G401 (cell line): ENCODE results near the gene RNF17. TPM values are rescaled to one million over a fixed set of nuclear protein-coding genes. Genes with fewer than 3 reads are reported as not detected.
"Not testable (repeated sequence)": the region's sequence is repeated elsewhere in the genome, so short reads cannot be mapped to it uniquely, and the experiment has no call there.

ENCODE experiments used
- DNase-seq: peaks from one replicate; pipeline ENCODE4 v3.0.0-alpha.2; 2015; ENCODE audit warnings: low spot score
- in situ Hi-C: cut with HindIII; loops from 2 replicates; pipeline ENCODE4 v1.10.0; 2016; ENCODE audit warnings: low sequenced_read_pairs, mixed read lengths
- total RNA-seq: library from RNA; depleted of rRNA; stranded (reverse); fragments of >200 nt; shearing (Covaris generic); gene quantifications from 2 replicates; pipeline ENCODE4 v1.2.3, GENCODE V29; 2014; rRNA removed

The RNF17 gene, protein sequence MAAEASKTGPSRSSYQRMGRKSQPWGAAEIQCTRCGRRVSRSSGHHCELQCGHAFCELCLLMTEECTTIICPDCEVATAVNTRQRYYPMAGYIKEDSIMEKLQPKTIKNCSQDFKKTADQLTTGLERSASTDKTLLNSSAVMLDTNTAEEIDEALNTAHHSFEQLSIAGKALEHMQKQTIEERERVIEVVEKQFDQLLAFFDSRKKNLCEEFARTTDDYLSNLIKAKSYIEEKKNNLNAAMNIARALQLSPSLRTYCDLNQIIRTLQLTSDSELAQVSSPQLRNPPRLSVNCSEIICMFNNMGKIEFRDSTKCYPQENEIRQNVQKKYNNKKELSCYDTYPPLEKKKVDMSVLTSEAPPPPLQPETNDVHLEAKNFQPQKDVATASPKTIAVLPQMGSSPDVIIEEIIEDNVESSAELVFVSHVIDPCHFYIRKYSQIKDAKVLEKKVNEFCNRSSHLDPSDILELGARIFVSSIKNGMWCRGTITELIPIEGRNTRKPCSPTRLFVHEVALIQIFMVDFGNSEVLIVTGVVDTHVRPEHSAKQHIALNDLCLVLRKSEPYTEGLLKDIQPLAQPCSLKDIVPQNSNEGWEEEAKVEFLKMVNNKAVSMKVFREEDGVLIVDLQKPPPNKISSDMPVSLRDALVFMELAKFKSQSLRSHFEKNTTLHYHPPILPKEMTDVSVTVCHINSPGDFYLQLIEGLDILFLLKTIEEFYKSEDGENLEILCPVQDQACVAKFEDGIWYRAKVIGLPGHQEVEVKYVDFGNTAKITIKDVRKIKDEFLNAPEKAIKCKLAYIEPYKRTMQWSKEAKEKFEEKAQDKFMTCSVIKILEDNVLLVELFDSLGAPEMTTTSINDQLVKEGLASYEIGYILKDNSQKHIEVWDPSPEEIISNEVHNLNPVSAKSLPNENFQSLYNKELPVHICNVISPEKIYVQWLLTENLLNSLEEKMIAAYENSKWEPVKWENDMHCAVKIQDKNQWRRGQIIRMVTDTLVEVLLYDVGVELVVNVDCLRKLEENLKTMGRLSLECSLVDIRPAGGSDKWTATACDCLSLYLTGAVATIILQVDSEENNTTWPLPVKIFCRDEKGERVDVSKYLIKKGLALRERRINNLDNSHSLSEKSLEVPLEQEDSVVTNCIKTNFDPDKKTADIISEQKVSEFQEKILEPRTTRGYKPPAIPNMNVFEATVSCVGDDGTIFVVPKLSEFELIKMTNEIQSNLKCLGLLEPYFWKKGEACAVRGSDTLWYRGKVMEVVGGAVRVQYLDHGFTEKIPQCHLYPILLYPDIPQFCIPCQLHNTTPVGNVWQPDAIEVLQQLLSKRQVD (N-terminal part only)
- total RNA-seq = not detected in 2 replicates

DNA sequence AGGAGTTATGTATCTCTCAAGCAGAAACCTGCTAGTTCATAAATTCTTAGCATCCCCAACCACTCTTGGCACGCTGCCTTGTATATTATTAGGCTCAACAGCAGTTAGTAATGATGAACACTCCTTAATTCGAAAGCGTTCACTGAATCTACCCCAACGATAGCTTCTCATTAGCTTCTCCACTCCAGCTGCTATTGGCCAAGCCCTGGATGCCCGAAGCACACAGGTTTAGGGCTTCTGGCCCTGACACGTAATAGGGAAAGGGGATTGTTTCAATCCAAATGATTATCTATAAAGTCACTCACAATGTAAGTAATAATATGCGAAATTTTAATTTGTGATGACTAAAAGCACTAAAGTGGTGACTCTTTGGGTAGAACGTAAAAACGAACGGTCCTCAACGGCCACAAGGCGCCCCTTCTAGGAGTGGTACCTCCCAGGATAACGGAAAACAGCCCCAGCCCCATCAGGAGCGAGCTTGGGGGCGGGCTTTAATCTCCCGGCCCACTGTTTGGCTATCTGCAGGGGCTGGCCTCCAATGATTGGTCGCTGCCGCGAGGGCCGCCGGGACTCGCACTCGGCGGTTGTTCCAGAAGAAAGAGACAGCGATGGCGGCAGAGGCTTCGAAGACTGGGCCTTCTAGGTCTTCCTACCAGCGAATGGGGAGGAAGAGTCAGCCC is at the start of gene RNF17:
RNF17 (plus strand) TSS at position 574 of the 680 bp plus-strand sequence; CDS start at position 609, 35 bp downstream.
- in situ Hi-C loops = no loop called here
- no peak for DNase-seq

DNA sequence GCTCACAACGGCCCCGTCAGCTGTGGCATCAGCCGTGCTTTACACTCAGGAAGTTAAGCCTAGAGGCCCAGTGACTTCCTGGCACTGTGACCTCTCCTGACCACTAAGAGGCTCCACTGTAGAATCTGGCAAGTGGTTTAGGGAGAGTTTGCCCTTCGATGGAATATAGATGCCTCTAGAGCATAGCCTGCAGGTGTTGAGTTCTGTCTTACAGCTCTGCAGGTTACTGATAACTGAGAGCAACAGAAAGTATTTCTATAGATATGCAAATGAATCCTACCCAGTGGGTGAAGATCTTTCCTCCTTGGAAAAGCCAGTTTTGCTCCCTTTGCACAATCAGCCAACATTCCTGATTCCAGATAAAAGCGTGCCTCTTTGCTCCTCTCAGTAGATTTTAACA is 48.0 kb upstream of the RNF17 start:
- in situ Hi-C loops = no loop called here

DNA sequence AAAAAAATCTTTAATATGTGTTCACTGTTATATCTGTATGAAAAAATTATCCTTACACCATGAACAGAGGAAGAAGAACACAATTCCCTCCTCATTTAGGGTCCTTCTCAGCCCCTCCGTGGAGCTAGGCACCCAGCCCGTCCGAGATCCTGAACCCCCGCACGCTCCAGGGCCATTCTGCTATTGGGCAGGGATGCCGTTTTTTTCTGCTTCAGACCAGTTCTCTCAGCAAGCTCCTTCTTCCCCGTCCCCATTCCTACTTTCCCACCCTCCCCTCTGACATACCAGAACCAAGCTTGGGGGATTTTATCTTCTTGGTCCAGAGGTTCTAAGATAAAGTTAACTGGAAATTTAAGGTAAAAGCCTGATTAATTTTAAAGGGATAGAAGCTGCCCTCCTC is 47.5 kb upstream of the RNF17 start:
- no peak for DNase-seq
- in situ Hi-C loops = no loop called here

More for the DNA sequence above, 48.0 kb upstream of the RNF17 start:
- DNase-seq = no peak

DNA sequence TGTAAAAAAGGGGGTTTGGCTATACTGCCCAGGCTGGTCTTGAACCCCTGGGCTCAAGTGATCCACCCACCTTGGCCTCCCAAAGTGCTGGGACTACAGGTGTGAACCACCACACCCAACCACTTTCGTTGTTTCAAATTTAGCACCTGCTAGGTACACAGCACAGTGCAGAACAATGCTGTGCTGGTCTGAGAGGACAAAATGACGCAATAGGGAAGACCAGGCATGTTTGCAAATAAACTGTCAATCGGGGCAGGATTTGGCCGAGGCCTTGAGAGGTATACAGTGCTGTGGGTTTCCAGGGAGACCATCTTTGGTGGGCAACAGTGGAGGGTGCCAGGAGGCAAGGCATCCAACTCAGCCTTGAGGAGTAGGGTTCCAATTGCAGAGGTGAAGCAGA is 46.8 kb upstream of the RNF17 start:
- in situ Hi-C loops = no loop called here

DNA sequence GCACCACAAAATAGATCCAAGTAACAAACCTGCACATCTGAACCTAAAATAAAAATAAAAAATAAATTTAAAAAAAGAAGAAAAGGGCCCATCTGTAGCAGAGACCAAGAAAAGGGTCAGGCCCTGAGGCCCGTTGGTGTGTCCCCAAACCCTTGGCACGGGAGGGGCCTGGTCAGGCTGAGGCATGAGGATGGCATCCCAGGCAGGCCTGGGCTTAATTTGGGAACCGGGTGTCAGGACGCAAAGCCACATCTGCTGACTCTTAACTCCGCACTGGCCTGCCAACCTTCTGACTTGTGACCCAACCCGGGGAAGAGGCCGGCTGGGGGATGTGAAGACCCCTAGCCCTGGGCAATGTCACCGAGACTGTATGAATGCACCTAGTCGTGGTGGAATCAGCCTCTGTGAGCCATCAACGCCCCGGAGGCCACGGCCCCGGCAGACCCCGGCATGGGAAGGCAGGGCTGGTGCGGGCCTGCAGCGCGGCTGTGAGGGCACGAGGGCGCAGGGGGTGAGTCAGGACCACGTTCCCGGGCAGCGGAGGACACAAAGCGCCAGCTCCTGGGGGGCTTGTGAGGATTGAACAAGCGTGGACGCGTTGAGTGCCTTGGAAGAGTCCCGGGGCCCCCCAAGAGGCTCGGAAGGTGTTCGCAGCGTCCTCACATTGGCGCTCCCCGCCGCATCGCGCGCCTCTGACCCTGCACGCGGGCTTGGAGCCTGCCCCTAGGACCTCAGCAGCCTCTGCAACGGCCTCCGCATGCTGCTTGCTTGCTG is 45.6 kb upstream of the RNF17 start:
- in situ Hi-C loops = no loop called here
- no peak for DNase-seq

More for the DNA sequence above, 46.8 kb upstream of the RNF17 start:
- DNase-seq = no peak

DNA sequence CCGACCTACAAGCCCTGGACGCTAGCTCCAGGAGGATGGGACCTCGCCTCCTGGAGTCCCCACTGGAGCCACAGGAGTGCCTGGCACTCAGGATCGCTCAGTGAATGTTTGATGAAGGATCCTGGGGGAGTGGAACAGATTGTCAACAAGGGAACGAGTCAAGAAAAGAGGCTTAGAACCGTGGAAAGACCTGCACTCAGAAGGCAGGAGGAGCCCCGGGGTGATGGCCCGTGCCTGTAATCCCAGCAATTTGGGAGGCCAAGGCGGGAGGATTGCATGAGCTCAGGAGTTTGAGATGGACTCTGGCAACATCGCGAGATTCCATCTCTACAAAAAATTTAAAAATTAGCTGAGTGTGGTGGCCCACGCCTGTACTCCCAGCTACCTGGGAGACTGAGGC is 44.8 kb upstream of the RNF17 start:
- in situ Hi-C loops = no loop called here
- no peak for DNase-seq

DNA sequence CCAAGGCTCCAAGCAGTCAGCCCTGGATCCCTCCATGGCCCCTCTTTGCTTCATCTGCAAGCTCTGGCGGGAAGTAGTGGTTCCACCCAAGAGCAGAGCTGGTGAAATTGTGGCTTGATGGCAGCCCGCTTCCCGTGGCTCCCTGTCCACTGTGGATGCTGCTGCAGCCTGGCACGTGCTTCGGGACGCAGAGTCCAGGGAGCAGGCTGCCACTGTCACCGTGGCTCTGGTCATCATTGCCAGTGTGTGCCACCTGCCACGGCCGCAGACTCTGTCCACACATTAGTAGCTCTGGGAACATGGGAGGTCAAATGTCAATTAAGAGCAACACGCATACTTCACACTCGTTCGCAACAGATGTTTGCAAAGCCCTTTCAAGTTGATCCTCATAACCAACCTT is 40.8 kb upstream of the RNF17 start:
- in situ Hi-C loops = no loop called here

DNA sequence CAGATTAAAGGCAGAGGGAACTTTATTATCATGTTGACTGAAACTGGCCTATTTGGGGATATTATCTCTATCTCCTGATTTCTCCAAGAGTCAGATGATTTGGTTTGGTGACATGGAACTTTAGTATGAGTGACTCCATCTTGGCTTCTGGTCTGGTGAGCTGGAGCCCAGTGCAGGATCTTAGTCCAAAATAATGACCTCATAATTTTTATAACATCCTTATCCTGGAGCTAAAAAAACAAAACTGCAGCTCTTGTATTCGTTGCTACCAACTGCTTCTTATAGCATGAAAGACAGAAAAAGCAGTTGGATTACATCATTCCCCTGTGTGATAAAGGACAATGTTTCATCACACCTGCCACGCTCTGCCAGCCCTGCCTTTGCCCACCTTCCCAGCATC is 39.3 kb upstream of the RNF17 start:
- DNase-seq = no peak
- in situ Hi-C loops = no loop called here

More for the DNA sequence above, 40.8 kb upstream of the RNF17 start:
- no peak for DNase-seq

DNA sequence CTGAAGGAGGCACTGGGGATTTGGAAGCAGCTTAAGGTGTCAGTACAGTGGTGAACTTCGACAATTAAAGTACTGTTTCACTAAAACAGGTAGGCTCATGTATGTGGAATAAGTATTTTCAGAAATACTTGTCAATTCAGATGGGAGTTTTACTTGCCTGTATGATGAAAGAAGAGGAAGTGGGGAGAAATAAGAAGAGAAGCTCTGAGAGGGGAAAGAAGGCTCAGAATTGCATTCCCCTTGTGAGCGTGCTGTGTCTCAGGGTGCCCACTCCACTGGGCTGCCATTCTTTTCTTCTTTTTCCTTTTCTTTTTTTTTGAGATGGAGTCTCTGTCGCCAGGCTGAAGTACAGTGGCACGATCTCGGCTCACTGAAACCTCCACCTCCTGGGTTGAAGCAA is 38.6 kb upstream of the RNF17 start:
- DNase-seq = no peak
- in situ Hi-C loops = no loop called here

DNA sequence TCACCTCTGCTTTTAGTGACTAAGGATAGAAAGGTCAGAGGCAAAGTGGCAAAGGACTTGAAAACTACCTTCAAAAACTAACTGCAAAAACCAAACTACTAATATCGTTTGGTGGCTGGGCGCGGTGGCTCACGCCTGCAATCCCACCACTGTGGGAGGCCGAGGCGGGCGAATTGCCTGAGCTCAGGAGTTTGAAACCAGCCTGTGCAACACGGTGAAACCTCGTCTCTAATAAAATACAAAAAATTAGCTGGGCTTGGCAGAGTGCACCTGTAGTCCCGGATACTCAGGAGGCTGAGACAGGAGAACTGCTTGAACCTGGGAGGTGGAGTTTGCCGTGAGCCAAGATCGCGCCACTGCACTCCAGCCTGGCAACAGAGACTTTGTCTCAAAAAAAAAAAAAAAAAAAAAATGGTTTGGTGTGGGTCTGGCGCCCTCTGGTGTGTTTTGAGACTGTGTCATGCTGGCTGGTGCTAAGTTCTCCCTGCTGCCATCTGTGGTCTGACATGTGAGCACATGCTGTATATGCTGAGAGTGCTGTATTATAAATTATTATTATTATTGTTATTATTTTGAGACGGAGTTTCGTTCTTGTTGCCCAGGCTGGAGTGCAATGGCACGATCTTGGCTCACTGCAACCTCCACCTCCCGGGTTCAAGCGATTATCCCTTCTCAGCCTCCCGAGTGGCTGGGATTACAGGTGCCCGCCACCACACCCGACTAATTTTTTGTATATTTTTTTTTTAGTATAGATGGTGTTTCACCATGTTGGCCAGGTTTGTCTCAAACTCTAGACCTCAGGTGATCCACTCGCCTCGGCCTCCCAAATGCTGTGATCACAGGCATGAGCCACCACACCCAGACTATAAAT is 36.0 kb upstream of the RNF17 start:
- in situ Hi-C loops = no loop called here
- peak; percentile 35 for DNase-seq

DNA sequence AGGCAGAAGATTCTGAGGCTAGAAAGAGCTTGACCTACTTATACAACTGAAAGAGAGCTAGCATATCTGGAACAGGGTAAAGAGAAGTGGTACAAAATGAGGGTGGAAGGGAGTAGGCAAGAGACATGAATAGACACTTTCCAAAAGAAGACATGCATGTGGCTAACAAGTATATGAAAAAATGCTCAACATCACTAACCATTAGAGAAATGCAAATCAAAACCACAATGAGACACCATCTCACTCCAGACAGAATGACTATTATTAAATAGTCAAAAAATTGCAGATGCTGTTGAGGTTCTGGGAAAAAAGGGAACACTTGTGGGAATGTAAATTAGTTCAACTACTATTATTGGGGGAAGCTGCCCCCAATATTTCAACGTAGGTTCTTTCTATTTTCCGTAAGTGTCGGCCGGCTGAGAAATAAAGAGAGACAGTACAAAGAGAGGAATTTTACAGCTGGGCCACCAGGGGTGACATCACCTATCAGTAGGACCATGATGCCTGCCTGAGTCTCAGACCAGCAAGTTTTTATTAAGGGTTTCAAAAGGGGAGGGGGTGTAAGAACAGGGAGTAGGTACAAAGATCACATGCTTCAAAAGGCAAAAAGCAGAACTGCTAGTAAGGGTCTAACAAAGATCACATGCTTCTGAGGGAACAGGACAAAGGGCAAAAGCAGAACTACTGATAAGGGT is 32.9 kb upstream of the RNF17 start:
- DNase-seq, in situ Hi-C loops: not testable (repeated sequence)

DNA sequence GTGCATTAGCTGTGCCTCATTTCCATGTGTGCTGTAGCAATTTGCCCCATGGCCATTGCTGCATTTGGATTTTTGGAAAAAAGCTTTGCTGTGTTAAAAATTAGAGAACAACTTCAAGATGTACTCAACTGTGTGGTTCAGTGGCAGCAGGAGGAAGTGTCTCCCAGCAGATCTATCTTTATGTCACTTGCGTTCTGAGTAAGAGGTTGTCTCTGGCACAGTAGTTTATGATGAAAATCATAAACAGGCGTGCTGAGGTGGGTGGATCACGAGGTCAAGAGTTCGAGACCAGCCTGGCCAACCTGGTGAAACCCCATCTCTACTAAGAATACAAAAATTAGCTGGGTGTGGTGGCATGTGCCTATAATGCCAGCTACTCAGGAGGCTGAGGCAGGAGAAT is 29.0 kb upstream of the RNF17 start:
- no peak for DNase-seq
- in situ Hi-C loops = no loop called here

DNA sequence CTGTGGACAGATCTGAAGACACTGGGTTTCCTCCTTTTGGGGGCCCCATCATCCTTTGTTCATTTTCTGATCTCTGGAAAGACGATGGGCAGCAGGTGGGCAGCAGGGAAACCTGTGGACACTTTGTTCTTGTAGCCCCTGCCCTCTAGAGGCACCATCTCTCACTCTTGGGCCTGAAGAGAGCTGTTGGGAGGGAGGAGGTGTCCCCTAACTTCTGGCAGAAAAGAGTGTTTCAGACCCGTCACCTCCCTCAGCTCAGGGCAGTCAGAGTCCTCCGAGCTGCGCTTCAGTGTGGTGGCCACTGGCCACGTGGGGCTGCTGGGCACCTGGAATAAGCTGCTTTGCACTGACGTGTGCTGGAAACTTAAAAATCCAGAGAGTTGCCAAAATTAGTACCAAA is 26.9 kb upstream of the RNF17 start:
- DNase-seq = no peak
- in situ Hi-C loops = no loop called here

DNA sequence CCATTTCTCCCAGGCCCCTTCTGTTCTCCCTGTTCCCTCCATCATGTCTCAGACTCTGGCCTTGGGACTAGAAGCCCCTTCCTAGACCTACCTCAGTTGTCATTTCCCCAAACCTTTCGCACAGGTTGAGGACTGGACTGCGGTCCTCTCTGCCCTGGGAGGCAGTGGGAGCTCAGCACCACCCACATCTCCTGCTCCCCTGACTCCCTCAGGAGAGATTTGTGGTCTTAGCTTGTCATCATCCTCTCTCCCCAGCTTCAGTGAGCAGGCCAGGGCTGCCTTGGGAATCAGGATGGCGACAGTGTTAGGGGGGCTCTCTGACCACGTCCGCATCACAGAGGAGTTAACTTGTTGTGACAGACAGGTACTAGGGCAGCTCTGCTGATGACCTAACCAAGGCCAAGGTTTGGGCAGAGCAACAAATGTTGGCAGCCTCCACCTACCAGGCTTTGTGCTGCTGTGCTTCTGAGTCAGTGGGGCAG is 25.6 kb upstream of the RNF17 start:
- DNase-seq = no peak
- in situ Hi-C loops = no loop called here

DNA sequence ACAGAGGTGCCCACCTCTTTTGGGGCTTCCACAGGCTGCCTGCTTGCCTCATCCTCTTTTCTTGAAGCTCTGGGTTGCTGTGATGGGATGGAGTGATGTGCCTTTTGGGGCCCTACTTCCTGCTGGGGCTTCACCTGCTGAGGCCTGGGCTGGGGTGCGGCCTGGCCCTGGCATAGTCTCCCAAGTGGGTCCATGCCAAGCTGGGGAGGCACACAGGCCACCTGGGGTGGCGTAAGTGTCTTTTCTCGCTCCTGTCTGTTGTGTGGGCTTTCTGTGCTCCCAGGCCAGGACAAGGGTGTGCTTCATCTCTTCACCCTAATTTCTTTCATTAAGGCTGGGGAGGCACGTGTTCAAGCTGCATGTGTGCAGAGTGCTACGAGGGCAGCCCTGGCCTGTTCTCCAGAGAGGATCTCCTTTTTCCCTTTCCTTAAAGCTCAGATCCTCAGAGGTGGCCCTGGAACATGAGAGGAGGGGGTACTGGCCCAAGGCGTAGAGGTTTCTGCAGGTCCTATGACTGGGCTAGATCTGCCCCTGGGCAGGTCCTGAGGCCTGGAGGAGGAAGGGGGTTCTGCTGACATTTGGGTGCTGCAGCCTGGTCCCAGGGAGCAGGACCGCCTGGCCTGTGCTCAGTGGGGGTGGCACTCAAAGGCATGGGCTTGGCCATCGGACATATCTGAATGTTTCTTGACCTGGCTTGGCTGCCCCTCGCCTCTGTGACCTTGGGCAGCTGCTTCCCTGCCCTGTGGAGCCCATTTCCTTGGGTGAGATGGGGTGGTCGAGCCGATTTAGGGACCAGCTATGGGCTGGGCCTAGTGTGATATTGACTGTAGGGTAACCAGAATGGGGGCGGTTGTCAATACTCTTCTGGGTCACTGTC is 23.7 kb upstream of the RNF17 start:
- DNase-seq = no peak
- in situ Hi-C loops = no loop called here
